Ishikawa (cell line): ENCODE data around the gene SPACA9.

Experiments
- CEBPB ChIP-seq: IDR thresholded peaks from 2 replicates; pipeline ENCODE4 v1.6.1; 2012
- CREB1 ChIP-seq: IDR thresholded peaks from 2 replicates; pipeline ENCODE4 v1.6.1; 2012; ENCODE audit warnings: low read depth
- EP300 ChIP-seq: IDR thresholded peaks from 2 replicates; pipeline ENCODE4 v1.6.1; 2012; ENCODE audit warnings: borderline replicate concordance
- FOXM1 ChIP-seq: IDR thresholded peaks from 2 replicates; pipeline ENCODE4 v1.6.1; 2012; ENCODE audit warnings: low read depth, borderline replicate concordance
- MAX ChIP-seq: IDR thresholded peaks from 2 replicates; pipeline ENCODE4 v1.6.1; 2012
- NFIC ChIP-seq: IDR thresholded peaks from 2 replicates; pipeline ENCODE4 v1.6.1; 2012
- RAD21 ChIP-seq: IDR thresholded peaks from 2 replicates; pipeline ENCODE4 v1.6.1; 2012; ENCODE audit warnings: low read depth
- REST ChIP-seq: IDR thresholded peaks from 2 replicates; pipeline ENCODE4 v1.6.1; 2012; ENCODE audit warnings: low read depth, mild to moderate bottlenecking
- TCF12 ChIP-seq: IDR thresholded peaks from 2 replicates; pipeline ENCODE4 v1.6.1; 2012; ENCODE audit warnings: low read depth
- TEAD4 ChIP-seq: IDR thresholded peaks from 2 replicates; pipeline ENCODE4 v1.6.1; 2012
- YY1 ChIP-seq: IDR thresholded peaks from 2 replicates; pipeline ENCODE4 v1.6.1; 2012; ENCODE audit warnings: low read depth
- TF ChIP-seq, protein P1 (sequence below): IDR thresholded peaks from 2 replicates; pipeline ENCODE4 v1.6.1; 2012

GRCh38 chr9:132833550-132834121 is 45.1 kb upstream of the SPACA9 start:
- TF ChIP-seq RAD21 (no peak), NFIC (no peak), TEAD4 (no peak), YY1 (no peak), MAX (no peak), REST (no peak), CEBPB (no peak), CREB1 (no peak), EP300 (no peak), FOXM1 (no peak), TCF12 (no peak)
- TF ChIP-seq, protein P1, sequence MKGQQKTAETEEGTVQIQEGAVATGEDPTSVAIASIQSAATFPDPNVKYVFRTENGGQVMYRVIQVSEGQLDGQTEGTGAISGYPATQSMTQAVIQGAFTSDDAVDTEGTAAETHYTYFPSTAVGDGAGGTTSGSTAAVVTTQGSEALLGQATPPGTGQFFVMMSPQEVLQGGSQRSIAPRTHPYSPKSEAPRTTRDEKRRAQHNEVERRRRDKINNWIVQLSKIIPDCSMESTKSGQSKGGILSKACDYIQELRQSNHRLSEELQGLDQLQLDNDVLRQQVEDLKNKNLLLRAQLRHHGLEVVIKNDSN: no peak
